Stimulated activated CD4-positive, alpha-beta T cell treated with anti-CD3 and anti-CD28 coated beads, TNF-alpha, amount 100 ng/mL, for 4 hours (primary cell): Measurements from ENCODE around the gene UGGT1.
"Not testable (repeated sequence)": the region's sequence is repeated elsewhere in the genome, so short reads cannot be mapped to it uniquely, and the experiment has no call there.

Experiments used
- DNase-seq, 3 experiments: peaks; one replicate each; pipeline ENCODE4 v3.0.0-alpha.2; 2020; ENCODE audit warnings: low read depth in 3 of 3

The UGGT1 gene

GRCh38 chr2:128170776-128171175 lies 79.8 kb downstream of the UGGT1 start:
- DNase-seq: no peak

- no peak for DNase-seq
These were observed 81.2 kb downstream of the UGGT1 start for GRCh38 chr2:128172191-128172590.

GRCh38 chr2:128174067-128174466 lies 83.1 kb downstream of the UGGT1 start:
- DNase-seq: not testable (repeated sequence)

- DNase-seq: no peak
These were observed 86.3 kb downstream of the UGGT1 start for GRCh38 chr2:128177315-128177714.

- no peak for DNase-seq
These were observed 87.2 kb downstream of the UGGT1 start for GRCh38 chr2:128178149-128178649.

GRCh38 chr2:128178650-128179460 lies 87.9 kb downstream of the UGGT1 start:
- peak in 1 of 3 experiments; percentile 10 for DNase-seq

- DNase-seq: no peak
These were observed 88.4 kb downstream of the UGGT1 start for GRCh38 chr2:128179461-128179755.

GRCh38 chr2:128180031-128180430 lies 89.0 kb downstream of the UGGT1 start:
- no peak for DNase-seq

- no peak for DNase-seq
These were observed 94.6 kb downstream of the UGGT1 start for GRCh38 chr2:128185576-128185975.

GRCh38 chr2:128187032-128187654 lies 96.1 kb downstream of the UGGT1 start:
- no peak for DNase-seq

- DNase-seq: no peak
These were observed 104.5 kb downstream of the UGGT1 start for GRCh38 chr2:128195435-128195984.

- no peak for DNase-seq
These were observed 105.0 kb downstream of the UGGT1 start for GRCh38 chr2:128196026-128196425.

GRCh38 chr2:128196471-128196931 lies 105.5 kb downstream of the UGGT1 start:
- DNase-seq: no peak

- no peak for DNase-seq
These were observed 106.1 kb downstream of the UGGT1 start for GRCh38 chr2:128197059-128197458.

- no peak for DNase-seq
These were observed 107.7 kb downstream of the UGGT1 start for GRCh38 chr2:128198656-128199055.

GRCh38 chr2:128199141-128199540 lies 108.1 kb downstream of the UGGT1 start:
- DNase-seq: no peak

GRCh38 chr2:128202791-128203190 lies 111.8 kb downstream of the UGGT1 start:
- no peak for DNase-seq

- DNase-seq: no peak
These were observed 115.2 kb downstream of the UGGT1 start for GRCh38 chr2:128206245-128206644.

- no peak for DNase-seq
These were observed 117.0 kb downstream of the UGGT1 start for GRCh38 chr2:128208023-128208422.

GRCh38 chr2:128208631-128209324 lies 117.8 kb downstream of the UGGT1 start:
- DNase-seq: not testable (repeated sequence)

- no peak for DNase-seq
These were observed 123.3 kb downstream of the UGGT1 start for GRCh38 chr2:128214251-128214650.

GRCh38 chr2:128214866-128215460 lies 124.0 kb downstream of the UGGT1 start:
- no peak for DNase-seq
